HG03378 (cell line): ENCODE measurements around the gene CCDC69.
"Not testable (repeated sequence)": the region's sequence is repeated elsewhere in the genome, so short reads cannot be mapped to it uniquely, and the experiment has no call there.

ENCODE experiments used
- ATAC-seq: cut with Tn5 transposase; IDR thresholded peaks from one replicate; pipeline ENCODE4 v1.9.1; 2021; ENCODE audit warnings: mild to moderate bottlenecking, moderate library complexity; ENCODE audit not compliant: unreplicated experiment

CCDC69 gene, protein sequence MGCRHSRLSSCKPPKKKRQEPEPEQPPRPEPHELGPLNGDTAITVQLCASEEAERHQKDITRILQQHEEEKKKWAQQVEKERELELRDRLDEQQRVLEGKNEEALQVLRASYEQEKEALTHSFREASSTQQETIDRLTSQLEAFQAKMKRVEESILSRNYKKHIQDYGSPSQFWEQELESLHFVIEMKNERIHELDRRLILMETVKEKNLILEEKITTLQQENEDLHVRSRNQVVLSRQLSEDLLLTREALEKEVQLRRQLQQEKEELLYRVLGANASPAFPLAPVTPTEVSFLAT

DNA sequence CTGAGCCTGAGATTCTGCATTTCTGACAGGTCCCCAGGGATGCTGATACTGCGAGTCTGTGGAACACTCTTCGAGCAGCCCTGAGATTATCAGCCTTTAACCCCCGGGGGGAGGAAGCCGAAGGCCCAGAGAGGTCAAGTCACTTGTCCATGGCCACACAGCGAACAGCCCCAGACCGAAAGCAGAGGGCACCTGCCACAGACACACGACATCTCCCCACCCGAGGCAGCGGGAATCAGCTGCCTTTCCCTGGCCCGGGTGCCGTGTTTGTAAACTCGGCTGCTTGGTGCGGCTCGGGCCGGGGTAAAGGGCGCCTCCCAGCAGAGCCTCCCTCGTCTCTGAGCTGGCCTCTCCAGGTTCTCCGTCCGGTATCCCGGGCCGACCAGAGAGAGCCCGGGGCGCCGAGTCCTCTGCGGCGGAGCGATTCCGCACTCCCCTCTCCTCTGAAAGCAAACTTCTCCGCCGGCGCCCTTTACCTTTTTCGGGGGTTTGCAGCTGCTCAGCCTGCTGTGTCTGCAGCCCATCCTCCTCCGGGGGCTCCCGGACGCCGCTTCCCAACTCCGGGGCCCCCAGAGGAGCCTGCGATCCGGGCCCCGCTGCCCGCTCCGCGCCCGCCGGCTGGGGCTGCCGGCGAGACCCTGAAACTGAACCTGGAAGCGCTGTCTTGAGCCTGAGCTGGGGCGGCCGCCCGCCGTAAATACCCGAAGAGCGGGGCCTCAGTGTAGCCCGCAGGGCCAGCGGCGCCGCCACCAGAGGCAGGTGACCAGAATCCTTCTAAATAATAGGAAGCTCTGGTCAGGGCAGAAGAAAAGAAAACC is at the start of gene CCDC69:
CCDC69 (minus strand) TSS at position 646 of the 818 bp plus-strand sequence; CDS start at position 524, 122 bp downstream.
- peak; percentile 58 for ATAC-seq

DNA sequence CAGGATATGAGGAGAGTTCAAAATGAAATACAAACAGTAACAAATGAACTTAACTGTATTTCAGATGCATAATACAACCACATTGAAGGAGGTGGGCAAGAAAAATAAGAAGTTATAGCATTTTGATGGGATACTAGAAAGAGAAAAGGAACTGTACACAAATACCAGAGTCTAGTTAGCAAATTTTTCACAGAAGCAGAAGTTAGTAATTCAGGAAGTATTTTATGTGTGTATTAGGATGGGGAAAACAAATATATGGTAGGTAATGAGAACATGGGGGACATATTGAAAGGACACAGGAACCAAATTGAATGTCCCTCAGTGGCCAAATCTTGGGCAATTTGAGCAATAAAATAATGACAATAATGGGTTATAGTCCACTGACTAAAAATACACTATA is 47.4 kb upstream of the CCDC69 start:
- ATAC-seq, result no peak

DNA sequence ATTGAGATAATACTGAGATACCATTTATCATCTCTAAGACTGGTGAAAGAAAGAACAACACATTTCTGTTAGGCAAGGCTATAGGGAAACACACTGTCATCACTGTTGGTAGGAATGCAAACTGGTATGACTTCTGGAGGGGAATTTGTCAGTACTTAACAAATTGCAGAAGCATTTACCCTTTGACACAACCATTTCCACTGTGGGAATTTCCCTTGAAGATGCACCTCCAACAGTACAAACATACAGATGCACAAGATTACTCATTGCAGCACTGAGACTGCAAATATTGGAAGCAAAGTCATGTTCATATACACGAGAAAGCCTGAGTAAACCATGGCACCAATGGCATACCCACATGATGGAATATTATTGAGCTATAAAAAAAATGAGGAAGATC is 46.7 kb upstream of the CCDC69 start:
- ATAC-seq, result peak; percentile 95

DNA sequence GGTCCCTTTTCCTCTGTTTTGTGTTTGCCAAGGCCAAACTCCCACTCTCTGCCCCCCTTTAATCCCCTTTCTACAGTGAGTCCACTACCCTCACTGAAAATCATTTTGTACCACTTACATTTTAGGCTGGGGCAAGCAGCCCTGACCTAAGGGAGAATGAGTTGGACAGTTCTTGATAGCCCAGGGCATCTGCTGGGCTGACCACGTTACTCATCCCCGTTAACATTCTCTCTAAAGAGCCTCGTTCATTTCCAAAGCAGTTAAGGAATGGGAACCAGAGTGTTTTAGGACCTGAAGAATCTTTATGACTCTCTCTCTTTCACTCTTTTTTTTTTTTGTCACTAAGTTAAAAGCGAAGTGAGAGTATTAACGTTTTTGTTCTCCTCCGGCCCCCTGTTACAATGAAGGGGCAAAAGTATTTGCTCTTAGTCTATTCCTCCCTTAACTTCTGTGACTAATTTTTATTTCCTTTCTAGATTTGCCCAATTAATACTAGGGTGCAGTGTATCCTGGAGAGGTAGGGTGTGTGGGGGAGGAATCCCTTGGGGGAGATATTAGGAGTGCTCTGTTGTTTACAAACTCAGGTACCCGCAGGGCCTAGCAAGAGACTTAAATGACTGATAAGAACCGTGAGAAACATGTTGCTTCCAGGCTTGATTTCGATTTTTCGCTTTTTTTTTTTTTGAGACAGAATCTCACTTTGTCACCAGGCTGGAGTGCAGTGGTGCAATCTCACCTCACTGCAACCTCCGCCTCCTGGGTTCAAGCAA is 43.8 kb upstream of the CCDC69 start:
- ATAC-seq, result no peak

DNA sequence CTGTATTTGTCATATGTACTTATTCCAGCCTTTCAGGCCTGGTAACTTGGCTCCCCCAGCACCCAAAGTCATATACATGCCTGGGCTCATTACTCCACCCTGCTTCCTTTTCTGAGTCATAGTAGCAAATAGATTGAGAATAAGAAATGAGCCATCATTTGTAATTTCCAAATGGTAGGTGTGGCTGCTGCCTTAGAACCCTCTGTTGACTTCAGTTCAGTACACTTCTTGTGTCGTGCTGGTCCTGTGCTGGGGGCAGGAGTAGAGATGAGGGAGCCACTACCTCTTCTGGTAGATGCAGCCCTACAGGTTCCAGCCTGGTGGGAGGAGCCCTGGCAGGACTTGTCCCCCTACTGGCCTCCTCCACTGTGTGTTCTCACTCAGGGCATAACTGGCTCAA is 40.2 kb upstream of the CCDC69 start:
- ATAC-seq, result peak; percentile 70

DNA sequence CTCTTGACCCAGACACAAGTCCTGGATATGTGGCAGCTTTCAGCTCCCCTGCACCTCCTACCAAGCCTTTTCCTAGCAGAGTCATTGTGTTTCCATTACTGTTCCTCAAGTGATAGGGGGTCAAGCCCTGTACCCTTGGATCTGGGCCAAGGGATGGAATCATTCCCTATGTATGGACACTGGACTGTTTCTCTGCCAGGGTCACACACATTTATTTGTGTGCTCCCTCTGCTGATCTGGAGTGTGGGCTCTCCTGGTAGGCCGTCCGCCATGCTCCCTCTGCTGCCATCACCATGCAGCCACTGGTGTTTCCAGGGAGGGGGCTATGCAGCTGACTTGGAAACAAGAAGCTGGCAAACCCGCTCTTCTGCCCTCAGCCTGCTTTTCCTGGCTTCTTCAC is 38.6 kb upstream of the CCDC69 start:
- ATAC-seq, result no peak

DNA sequence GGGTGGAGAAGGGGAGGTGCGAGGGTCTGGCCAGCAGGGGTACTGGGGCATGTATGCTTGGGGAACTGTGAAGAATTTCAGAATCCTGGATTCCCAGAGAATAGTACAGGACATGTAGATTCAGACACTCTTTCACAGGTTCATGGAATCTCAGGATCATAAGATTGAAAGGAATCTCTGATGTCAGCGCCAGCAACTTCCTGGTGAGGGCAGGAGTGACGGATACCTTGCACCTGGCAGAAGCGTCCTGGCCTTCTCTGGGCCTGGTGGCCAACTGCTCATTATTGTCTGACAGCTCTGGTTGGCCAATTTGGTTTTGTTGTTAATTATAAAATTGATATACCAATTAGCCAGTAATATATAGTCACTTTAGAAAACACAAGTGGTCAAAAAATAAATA is 36.0 kb upstream of the CCDC69 start:
- ATAC-seq, result no peak

DNA sequence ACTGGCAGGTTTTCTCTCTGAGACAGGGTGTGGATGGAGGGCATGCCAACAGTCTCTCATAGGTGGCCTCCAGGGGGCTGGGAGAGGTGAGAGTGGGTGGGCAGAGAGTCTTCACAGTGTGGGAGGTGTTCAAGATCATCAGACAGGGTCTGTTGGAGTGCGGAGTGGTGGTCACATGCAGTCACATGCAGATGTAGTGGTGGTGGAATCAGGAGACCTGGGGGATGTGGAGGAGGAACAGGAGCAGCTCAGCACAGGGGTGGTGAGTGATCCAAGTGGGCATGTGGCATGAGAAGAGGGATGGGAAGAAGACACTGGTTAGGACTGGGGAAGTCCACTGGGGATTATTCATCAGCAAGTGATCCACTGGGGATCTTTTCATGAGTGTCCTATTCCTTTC is 34.9 kb upstream of the CCDC69 start:
- no peak for ATAC-seq

DNA sequence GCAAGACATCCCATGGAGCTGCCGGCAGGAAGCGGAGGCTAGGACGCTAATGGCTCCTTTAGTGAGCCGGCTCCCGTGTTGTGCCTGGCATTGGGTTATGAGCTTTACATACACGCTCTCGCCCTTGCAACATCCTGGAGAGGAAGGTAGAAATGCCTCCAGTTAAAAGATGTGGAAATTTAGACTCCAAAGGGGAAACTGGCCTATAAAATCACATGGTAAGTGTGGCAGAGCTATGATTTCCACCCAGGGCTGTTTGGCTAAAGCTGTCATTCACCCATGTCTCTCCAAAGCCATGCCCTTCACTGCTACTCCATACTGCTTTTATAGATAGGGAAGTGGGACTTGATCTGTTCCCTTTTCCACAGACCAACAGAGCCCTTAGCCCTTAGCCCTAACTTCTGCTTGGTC is 34.3 kb upstream of the CCDC69 start:
- ATAC-seq, result no peak

DNA sequence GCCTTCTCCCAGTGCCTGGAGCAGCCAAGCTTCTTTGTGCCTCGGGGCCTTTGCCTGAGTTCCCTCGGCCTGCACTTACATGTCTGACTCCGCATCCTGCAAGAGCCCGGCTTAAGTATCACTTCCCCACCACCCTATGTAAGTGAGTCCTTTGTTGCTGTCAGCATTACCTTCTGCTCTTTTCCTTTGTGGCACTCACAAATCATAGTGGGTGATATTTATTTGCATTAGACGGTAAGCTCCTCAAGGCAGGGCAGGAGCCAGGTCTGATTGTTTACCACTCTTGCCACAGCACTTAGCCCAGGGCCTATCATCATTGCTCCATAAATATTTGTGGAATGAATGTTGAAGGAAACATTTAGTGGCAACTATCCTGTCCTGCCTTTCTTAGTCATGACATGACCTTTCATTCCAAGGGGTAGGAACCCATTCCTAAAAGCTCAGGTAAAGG is 33.9 kb upstream of the CCDC69 start:
- peak; percentile 33 for ATAC-seq

DNA sequence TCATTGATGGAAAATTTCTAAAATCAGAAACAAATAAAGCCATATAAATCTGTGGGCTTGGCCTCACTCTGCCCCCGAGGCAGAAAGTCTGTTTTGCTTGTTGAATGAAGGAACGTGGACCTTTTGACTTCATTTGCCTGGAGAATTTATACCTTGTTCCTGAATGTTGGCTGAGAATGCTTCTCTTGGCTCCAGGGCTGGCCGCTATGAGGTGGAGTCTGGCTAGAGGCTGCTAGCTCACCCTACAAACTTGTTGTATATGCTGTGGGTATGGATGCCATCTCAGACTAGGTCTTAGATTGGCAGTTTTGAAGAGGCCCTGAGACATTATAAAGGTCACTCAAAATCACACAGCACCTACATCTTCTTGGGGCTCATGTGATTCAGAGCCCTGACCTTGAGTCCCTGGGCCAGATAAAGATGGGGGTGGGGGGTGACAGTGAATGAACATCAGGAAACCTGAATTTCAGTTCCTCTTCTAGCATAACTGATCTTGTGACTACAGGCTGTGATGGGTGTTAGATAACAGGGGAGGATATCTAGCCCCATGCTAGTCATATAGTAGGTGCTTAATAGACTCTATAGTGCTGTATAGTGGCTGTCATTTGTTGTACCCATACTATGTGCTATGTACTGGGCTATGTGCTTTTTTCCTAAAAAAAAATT is 31.9 kb upstream of the CCDC69 start:
- peak; percentile 50 for ATAC-seq

DNA sequence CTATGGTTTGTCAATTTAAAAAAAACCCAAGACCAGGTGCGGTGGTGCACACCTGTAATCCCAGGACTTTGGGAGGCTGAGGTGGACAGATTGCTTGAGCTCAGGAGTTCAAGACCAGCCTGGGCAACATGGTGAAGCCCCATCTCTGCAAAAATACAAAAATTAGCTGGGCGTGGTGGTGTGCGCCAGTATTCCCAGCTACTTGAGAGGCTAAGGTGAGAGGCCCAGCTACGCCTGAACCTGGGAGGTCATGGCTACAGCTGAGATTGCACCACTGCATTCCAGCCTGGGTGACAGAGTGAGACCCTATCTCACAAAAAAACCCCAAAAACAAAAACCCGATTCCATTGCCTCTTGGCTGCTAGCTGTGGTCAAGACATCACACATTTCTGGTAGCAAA is 31.1 kb upstream of the CCDC69 start:
- not testable (repeated sequence) for ATAC-seq

DNA sequence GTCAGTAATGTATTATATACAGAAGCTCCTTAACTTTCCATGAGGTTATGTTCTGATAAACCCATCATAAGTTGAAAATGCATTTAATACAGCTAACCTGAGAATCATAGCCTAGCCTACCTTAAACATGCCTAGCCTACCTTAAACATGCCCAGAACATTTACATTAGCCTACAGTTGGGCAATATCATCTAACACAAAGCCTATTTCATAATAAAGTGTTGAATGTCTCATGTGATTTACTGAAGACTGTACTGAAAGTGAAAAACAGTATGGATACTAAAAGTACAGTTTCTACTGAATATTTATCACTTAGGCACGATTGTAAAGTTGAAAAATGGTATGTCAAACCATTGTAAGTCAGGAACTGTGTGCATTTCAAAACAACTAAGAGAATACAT is 30.7 kb upstream of the CCDC69 start:
- ATAC-seq, result no peak

DNA sequence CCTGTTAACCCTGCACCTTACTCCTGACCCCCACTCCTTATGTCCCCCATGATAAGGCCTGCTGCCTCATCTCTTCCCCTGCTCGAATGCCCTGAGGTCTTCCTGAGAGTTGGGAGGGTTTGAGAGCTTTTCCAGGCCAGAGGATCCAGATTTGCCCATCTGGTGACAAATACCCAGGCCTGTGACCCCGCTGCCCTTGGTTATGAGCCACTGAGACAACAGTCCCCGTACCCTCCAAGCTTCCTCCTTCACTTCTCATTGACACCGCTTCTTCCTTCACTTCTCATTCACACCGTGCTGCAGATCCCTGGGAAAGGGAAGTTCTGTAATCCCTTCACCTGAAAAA is 29.7 kb upstream of the CCDC69 start:
- ATAC-seq, result no peak

DNA sequence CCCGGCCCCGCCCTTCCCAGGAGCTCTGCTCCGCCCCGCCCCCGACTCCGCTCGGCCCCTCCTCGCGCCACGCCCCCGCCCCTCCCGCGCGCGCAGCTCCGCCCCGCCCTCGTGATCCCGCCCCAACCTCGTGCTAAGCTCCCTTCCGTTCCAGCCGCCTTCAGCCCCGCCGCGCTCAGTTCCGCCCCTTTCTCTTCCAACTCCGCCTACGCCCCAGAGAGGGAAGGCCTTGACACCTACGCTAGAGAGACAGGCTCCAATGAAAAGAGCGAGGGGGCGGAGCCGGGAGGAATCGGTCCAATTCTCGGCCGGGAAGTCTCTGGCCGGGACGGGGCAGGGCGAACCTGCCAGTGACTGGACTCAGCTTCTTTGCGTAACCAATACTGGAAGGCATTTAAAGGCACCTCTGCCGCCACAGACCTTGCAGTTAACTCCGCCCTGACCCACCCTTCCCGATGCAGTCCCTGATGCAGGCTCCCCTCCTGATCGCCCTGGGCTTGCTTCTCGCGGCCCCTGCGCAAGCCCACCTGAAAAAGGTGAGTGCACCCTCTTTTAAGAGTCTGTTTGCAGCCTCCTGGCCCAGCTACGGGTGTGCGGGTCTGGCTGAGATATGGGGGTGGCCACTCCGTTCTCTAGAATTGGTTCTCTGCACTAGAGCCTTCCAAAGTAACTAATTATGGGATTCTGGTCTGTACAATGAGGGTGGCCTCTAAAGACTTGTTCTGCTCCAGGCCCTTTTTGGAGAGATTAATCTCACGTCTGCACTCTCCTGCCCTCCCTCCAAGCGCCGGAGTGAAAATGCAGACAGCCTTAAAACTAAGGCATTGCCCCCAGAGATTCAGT is 29.1 kb upstream of the CCDC69 start, which contains the start of gene GM2A:
GM2A (plus strand) TSS at position 424 of the 843 bp plus-strand sequence; CDS start at position 456, 32 bp downstream.
- peak; percentile 77 for ATAC-seq

DNA sequence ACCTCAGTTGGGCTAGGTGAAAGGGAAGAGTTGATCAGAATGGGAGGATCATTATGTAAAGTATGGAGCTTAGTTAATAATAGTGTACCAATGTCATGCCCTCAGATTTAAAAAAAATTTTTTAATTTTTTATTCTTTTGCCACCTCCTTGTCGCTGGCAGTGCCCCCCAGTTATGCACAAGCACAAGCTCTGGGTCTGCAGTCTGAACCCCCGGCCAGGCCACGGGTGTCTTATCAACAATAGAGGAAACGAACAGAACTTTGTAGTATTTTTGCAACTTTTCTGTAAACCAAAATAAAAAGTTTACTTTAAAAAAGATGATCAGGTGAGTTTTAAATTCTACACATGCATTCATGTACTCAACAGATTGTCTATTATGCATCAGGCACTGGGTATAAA is 27.7 kb upstream of the CCDC69 start:
- no peak for ATAC-seq

DNA sequence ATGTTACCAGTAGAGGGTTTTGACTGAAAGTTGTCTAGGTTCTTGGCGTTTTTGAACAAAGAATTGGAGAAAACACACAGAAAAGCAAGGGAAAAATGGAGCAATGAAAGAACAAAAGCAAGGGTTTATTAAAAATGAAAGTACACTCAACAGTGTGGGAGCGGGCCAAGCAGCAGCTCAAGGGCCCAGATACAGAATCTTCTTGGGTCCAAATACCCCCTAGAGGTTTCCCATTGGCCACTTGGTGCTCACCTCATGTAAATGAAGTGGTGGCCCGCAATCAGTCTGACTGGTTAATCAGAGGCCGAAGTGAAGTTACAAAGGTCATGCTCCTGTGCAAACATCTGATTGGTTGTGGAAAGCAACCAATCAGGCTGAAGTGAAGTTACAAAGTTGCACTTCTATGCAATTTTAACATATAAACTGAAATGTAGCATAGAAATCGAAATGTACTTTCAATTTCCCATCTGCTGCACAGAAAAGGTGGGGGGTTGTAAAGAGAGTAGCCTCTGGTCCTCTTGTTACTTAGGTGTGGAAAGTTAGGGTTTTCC is 27.2 kb upstream of the CCDC69 start:
- no peak for ATAC-seq

DNA sequence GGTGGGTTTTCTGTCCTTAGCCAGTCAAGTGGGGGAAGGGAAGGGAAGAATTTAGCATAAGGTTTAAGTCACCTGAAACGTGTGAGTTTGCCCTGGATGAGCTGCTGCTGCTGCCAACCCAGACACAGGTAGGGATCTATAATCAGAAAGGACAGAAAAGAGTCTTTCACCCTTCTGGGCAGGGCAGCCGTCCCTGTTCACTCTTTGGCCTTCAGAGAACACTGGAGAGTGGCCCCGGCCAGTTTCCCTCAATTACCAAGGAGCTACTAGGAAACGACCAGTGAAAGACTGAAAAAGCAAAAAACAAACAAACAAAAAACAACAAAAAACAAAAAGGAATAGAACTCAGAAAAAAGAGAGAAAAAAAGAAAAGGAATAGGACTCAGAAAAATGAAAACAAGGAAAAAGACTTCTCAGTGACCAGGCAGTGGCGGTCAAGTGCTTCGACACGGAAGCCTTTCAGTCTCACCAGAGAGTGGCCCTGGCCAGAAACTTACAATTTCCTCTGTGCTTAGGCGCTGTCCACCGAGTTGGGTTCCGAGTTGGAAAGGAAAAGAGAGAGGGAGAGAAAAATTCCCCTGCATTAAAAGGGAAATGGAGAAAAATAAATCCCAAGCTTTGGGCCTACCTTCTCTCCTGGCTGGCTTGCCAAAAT is 26.6 kb upstream of the CCDC69 start:
- no peak for ATAC-seq

DNA sequence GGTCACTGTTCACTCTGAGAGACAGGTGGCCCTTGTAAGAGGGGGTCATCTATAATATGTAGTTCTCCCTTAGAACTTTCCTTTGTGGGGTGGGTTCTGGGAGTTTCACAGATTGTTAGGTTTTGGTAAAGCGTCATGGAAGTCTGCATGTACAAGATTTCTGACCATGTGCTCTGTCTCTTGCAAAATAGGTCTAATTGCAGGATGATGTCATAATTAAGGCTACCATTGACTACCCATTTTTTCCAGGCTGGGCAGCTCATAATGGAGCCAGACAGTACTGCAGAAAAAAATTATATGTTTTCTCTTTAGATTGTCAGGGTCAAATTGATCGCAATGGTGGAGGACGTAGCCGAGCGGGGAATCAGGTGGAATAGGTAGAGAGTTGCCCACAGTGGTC is 25.4 kb upstream of the CCDC69 start:
- ATAC-seq, result no peak
